Loucy (cell line): Measurements from ENCODE around the gene IFNA5.

Experiments
- H2AFZ ChIP-seq: fragments of 200-600 bp; sonication (generic); 2 replicates; pipeline ENCODE4 v1.6.0; 2016; ENCODE audit warnings: antibody characterized with exemption, mild to moderate bottlenecking, low read length, moderate library complexity
- H3F3A ChIP-seq: fragments of 200-600 bp; 2 replicates; pipeline ENCODE4 v1.6.0; 2016; ENCODE audit warnings: antibody characterized with exemption, low read depth, mild to moderate bottlenecking
- H3K27me3 ChIP-seq: fragments of 200-600 bp; sonication (generic); 2 replicates; pipeline ENCODE4 v1.6.1; 2014; ENCODE audit warnings: low read length, mild to moderate bottlenecking; ENCODE audit not compliant: insufficient read depth, poor library complexity, severe bottlenecking
- H3K36me3 ChIP-seq: fragments of 200-600 bp; sonication (generic); 2 replicates; pipeline ENCODE4 v1.6.1; 2016; ENCODE audit warnings: low read length; ENCODE audit not compliant: insufficient read depth
- H3K4me1 ChIP-seq: fragments of 200-600 bp; sonication (generic); 2 replicates; pipeline ENCODE4 v1.5.1; 2014; ENCODE audit warnings: low read length, mild to moderate bottlenecking; ENCODE audit not compliant: insufficient read depth, poor library complexity, severe bottlenecking
- H3K4me2 ChIP-seq: fragments of 200-600 bp; sonication (generic); 2 replicates; pipeline ENCODE4 v1.6.0; 2014; ENCODE audit warnings: antibody characterized with exemption, low read length, low read depth, mild to moderate bottlenecking; ENCODE audit not compliant: poor library complexity, severe bottlenecking
- H3K4me3 ChIP-seq: fragments of 200-600 bp; sonication (generic); 2 replicates; pipeline ENCODE4 v1.5.1; 2014; ENCODE audit warnings: low read length, mild to moderate bottlenecking, mixed read lengths; ENCODE audit not compliant: poor library complexity, severe bottlenecking
- H3K79me2 ChIP-seq: fragments of 200-600 bp; sonication (generic); 2 replicates; pipeline ENCODE4 v1.6.1; 2014; ENCODE audit warnings: low read length; ENCODE audit not compliant: insufficient read depth
- H3K9ac ChIP-seq: fragments of 200-600 bp; sonication (generic); 2 replicates; pipeline ENCODE4 v1.6.0; 2014; ENCODE audit warnings: mild to moderate bottlenecking, low read depth, low read length, moderate library complexity; ENCODE audit not compliant: poor library complexity, severe bottlenecking
- H3K9me2 ChIP-seq: fragments of 200-600 bp; sonication (generic); replicated peaks from 2 replicates; pipeline ENCODE4 v1.6.1; 2016; ENCODE audit warnings: low read depth, low read length, mixed read lengths
- H3K9me3 ChIP-seq: fragments of 200-600 bp; sonication (generic); 2 replicates; pipeline ENCODE4 v1.6.1; 2014; ENCODE audit warnings: mild to moderate bottlenecking, antibody characterized with exemption, low read length, low read depth; ENCODE audit not compliant: insufficient read depth
- H4K20me1 ChIP-seq: fragments of 200-600 bp; sonication (generic); 2 replicates; pipeline ENCODE4 v1.6.0; 2014; ENCODE audit warnings: antibody characterized with exemption, low read length, mild to moderate bottlenecking; ENCODE audit not compliant: insufficient read depth, poor library complexity, severe bottlenecking
- EZH2phosphoT487 ChIP-seq: fragments of 200-600 bp; IDR thresholded peaks from 2 replicates; pipeline ENCODE4 v1.6.1; 2018; ENCODE audit warnings: antibody characterized with exemption, mild to moderate bottlenecking, moderate library complexity, borderline replicate concordance
- TF ChIP-seq, protein P1 (sequence below): fragments of 200-600 bp; sonication (generic); conservative IDR thresholded peaks from 2 replicates; pipeline ENCODE4 v1.5.1; 2014; ENCODE audit warnings: mild to moderate bottlenecking, antibody characterized with exemption, low read length

The IFNA5 gene

DNA sequence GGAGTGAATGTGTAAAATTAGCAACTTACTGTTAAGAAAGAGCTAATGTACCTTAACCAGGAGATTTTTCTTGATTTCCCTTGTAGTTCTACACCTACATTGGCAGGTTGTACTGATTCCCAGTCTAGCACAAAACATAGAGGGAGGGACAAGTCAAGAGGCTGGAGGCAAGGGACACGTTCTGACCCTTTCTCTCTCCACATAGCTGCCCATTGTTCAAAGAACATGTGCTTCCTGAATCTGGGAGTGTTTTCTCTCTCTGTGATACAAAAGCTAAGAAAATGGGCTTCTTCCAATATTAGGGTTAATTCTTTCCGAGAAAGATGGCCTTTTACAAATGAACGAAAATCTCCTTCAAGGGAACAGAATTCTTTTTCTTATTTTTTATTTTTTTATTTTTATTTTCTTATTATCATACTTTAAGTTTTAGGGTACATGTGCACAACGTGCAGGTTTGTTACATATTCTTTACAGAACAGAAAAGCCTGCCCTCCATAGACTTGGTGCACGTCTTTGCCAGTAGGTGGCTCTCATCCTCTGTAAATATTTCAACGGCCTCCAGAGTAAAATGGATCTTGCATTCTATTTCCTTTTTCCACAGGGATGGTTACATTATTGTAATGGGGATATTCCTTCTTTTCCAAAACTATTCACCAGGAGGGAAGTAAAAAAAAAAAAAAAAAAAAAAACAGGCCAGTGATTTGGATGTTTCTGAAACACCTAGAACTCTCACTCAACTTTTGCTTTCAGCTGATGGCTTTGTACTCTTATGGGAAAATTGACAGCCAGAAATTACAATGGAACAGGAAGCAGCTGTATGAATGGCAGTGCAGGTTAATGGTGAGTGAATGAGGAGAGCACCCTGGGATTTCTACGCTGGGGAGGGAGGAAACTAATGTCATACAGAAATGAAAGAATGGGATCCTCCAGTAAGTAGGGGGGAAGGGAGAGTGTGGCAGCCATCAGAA lies 13.1 kb upstream of the IFNA5 start:
- Histone ChIP-seq H3K79me2 (no peaks in the 10 kb centered on the region), H3K4me1 (no peaks in the 10 kb centered on the region), H3F3A (no peaks in the 10 kb centered on the region), H3K9me3 (no peaks in the 10 kb centered on the region), H2AFZ (peak overlapping the region; percentile 4; the same call in 1 of the 2 replicates), H3K4me3 (no peak overlapping the region), H4K20me1 (no peaks in the 10 kb centered on the region), H3K36me3 (peaks cover under 1% of the 10 kb centered on the region; the same call in 1 of the 2 replicates), H3K9ac (no peak overlapping the region), H3K27me3 (no peaks in the 10 kb centered on the region), H3K9me2 (no peaks in the 10 kb centered on the region), H3K4me2 (peak overlapping the region; percentile 35)
- TF ChIP-seq, protein P1, sequence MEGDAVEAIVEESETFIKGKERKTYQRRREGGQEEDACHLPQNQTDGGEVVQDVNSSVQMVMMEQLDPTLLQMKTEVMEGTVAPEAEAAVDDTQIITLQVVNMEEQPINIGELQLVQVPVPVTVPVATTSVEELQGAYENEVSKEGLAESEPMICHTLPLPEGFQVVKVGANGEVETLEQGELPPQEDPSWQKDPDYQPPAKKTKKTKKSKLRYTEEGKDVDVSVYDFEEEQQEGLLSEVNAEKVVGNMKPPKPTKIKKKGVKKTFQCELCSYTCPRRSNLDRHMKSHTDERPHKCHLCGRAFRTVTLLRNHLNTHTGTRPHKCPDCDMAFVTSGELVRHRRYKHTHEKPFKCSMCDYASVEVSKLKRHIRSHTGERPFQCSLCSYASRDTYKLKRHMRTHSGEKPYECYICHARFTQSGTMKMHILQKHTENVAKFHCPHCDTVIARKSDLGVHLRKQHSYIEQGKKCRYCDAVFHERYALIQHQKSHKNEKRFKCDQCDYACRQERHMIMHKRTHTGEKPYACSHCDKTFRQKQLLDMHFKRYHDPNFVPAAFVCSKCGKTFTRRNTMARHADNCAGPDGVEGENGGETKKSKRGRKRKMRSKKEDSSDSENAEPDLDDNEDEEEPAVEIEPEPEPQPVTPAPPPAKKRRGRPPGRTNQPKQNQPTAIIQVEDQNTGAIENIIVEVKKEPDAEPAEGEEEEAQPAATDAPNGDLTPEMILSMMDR: peak; percentile 56
- no peak for TF ChIP-seq EZH2phosphoT487

DNA sequence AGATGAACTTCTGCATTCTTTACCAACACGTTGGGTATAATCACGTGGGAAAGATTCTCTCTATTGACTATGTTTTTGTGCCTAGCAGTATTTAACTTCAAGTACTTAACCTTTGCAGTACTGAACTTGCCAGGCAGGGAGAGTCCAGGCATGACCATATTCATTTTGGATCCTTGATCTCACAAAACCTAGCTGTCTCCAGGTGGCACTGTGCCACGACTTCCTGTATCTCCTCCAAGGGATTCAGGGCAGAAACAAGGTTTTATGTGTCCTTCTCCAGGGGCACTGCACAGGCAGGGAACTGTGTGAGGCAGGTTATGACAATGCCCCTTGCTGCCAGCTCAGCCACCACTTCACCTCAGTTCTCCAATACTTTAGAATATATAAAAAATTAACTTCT lies 11.7 kb upstream of the IFNA5 start:
- Histone ChIP-seq H2AFZ (no peak overlapping the region), H3F3A (no peaks in the 10 kb centered on the region)

DNA sequence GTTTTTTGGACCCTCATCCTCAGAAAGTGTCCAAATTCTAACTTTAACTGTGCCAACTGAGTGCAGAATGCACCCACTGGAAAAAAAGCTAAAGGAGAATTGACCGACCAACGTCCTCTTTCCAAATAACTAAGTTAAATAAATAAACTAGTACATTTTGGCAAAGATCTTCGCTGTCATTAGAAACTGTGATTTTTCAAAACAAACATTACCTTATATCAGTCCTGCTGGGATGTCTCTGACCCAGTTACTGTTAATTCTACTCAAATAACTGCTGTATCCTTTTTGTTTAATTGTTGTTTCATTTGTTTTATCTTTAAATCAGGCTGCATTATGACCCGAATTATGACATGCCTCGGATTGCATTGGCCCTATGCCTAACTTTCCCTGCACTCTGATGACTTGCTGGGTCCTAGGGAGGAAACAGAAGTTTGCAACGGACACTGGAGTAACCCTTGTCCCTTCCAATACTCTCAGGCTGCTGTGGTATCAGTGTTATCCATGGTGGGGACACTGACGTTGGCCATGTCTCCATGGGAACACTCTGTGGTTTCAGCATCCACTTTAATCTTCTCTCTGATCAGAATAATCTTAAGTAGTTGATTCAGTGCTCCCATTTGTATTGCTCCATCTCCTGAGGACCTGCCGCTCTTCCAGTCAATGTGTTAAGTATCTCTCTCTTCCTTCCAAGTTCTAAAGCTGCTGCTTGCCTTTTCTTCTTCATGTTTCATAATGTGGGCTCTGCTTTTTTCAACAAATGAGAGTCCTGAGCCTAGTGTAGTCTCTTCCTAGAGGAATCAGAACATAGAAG lies 11.1 kb upstream of the IFNA5 start:
- no peak overlapping the region for H3K4me3 ChIP-seq
- no peaks in the 10 kb centered on the region for H4K20me1 ChIP-seq
- H2AFZ ChIP-seq: no peak overlapping the region
- no peaks in the 10 kb centered on the region for H3F3A ChIP-seq
- no peaks in the 10 kb centered on the region for H3K36me3 ChIP-seq
- no peak overlapping the region for H3K4me2 ChIP-seq
- H3K9me2 ChIP-seq: no peaks in the 10 kb centered on the region
- H3K27me3 ChIP-seq: no peaks in the 10 kb centered on the region
- no peaks in the 10 kb centered on the region for H3K9me3 ChIP-seq
- no peaks in the 10 kb centered on the region for H3K4me1 ChIP-seq
- TF ChIP-seq EZH2phosphoT487: no peak
- TF ChIP-seq, protein P1: no peak
- no peaks in the 10 kb centered on the region for H3K79me2 ChIP-seq
- H3K9ac ChIP-seq: no peak overlapping the region

More for the DNA sequence above, 11.7 kb upstream of the IFNA5 start:
- no peaks in the 10 kb centered on the region for H4K20me1 ChIP-seq
- TF ChIP-seq EZH2phosphoT487: no peak
- TF ChIP-seq, protein P1: no peak
- no peaks in the 10 kb centered on the region for H3K9me2 ChIP-seq
- no peaks in the 10 kb centered on the region for H3K36me3 ChIP-seq
- no peak overlapping the region for H3K9ac ChIP-seq
- no peak overlapping the region for H3K4me2 ChIP-seq
- H3K79me2 ChIP-seq: no peaks in the 10 kb centered on the region
- H3K27me3 ChIP-seq: no peaks in the 10 kb centered on the region
- H3K4me1 ChIP-seq: no peaks in the 10 kb centered on the region
- no peak overlapping the region for H3K4me3 ChIP-seq
- no peaks in the 10 kb centered on the region for H3K9me3 ChIP-seq
